HCT116 (cell line): ENCODE measurements around the gene CRYBG3. TPM values are rescaled to one million over a fixed set of nuclear protein-coding genes. Genes with fewer than 3 reads are reported as not detected.

Source experiments
- ATAC-seq: fragments of 200-7000 bp; cut with Tn5 transposase; 2 replicates; pipeline ENCODE4 v1.9.1; 2020; ENCODE audit warnings: mild to moderate bottlenecking, moderate library complexity
- BruUV-seq: library from RNA; stranded (reverse); fragments of 400-500 nt; replicated peaks from 2 replicates; lab custom pipeline; 2021; lab: Mats Ljungman, UMichigan
- CTCF ChIA-PET: fragments of 300-600 bp; sonication (Branson Sonifier 250); formaldehyde crosslinking; loops from one replicate; lab custom pipeline; 2021; ENCODE audit warnings: antibody characterized with exemption; lab: Charles Lee
- POLR2A ChIA-PET: fragments of 300-600, 350-600 bp; sonication (Branson Sonifier 250); formaldehyde crosslinking; loops from one replicate; lab custom pipeline; 2021; ENCODE audit warnings: antibody characterized with exemption; lab: Charles Lee
- RAD21 ChIA-PET, 2 experiments: fragments of 300-600 bp; sonication (Branson Sonifier 250); formaldehyde crosslinking; loops; one replicate each; lab custom pipeline; 2023; ENCODE audit warnings: low total read pairs in 2 of 2; ENCODE audit not compliant: uncharacterized antibody in 2 of 2, unreplicated experiment in 2 of 2, low non-redundant PET in 1 of 2; lab: Charles Lee
- DNase-seq: peaks from one replicate; pipeline ENCODE4 v3.0.0-alpha.2; 2010; ENCODE audit warnings: low read depth, low spot score
- H2AFZ ChIP-seq: fragments of 200-600 bp; shearing (Covaris generic), sonication (generic); 2 replicates; pipeline ENCODE4 v1.6.1; 2017; ENCODE audit warnings: low read depth, mixed run types, mixed read lengths, antibody characterized with exemption, low read length; ENCODE audit not compliant: poor library complexity, severe bottlenecking
- H3K27ac ChIP-seq: 2 replicates; pipeline ENCODE4 v1.5.1; 2012; ENCODE audit warnings: low read depth, low read length
- H3K27me3 ChIP-seq: fragments of 200-600 bp; sonication (generic); 2 replicates; pipeline ENCODE4 v1.6.1; 2016; ENCODE audit warnings: mixed run types, low read length, mixed read lengths; ENCODE audit not compliant: insufficient read depth
- H3K36me3 ChIP-seq, 2 experiments: fragments of 200-500 bp in 1 of 2; fragments of 200-600 bp in 1 of 2; sonication (Bioruptor generic) in 1 of 2; sonication (generic) in 1 of 2; 2 replicates each; pipeline versions ENCODE4 v1.5.1 to v1.6.1; 2014 to 2016; ENCODE audit warnings: low read length in 2 of 2, inconsistent platforms in 1 of 2, mixed read lengths in 1 of 2, mixed run types in 1 of 2; ENCODE audit not compliant: insufficient read depth in 2 of 2, control insufficient read depth in 1 of 2
- H3K4me1 ChIP-seq, 2 experiments: fragments of 200-600 bp in 1 of 2; sonication (generic) in 1 of 2; 2 replicates each; pipeline versions ENCODE4 v1.5.1 to v1.6.1; 2012 to 2017; ENCODE audit warnings: low read length in 2 of 2, inconsistent platforms in 1 of 2, mild to moderate bottlenecking in 1 of 2, mixed read lengths in 1 of 2, mixed run types in 1 of 2, moderate library complexity in 1 of 2; ENCODE audit not compliant: insufficient read depth in 2 of 2, control insufficient read depth in 1 of 2
- H3K4me2 ChIP-seq: fragments of 200-600 bp; sonication (generic); 2 replicates; pipeline ENCODE4 v1.6.1; 2017; ENCODE audit warnings: mixed run types, low read length, mixed read lengths
- H3K4me3 ChIP-seq, 2 experiments: fragments of 200-600 bp in 1 of 2; sonication (generic) in 1 of 2; replicated peaks in 1 of 2; 2 replicates each; pipeline ENCODE4 v1.5.1; 2011 to 2016; ENCODE audit warnings: low read length in 2 of 2, control low read depth in 1 of 2, low read depth in 1 of 2, mild to moderate bottlenecking in 1 of 2, mixed read lengths in 1 of 2, mixed run types in 1 of 2
- H3K79me2 ChIP-seq: fragments of 200-600 bp; sonication (generic); 2 replicates; pipeline ENCODE4 v1.6.1; 2017; ENCODE audit warnings: mild to moderate bottlenecking, mixed run types, low read length, moderate library complexity, mixed read lengths; ENCODE audit not compliant: insufficient read depth
- H3K9ac ChIP-seq: fragments of 200-600 bp; sonication (generic); 2 replicates; pipeline ENCODE4 v1.6.1; 2016; ENCODE audit warnings: low read length, mixed read lengths
- H3K9me2 ChIP-seq: fragments of 200-600 bp; sonication (generic), shearing (Covaris generic); 2 replicates; pipeline ENCODE4 v1.6.1; 2017; ENCODE audit warnings: mixed run types, mild to moderate bottlenecking, moderate library complexity; ENCODE audit not compliant: insufficient read depth
- H3K9me3 ChIP-seq, 2 experiments: fragments of 200-500 bp in 1 of 2; fragments of 200-600 bp in 1 of 2; sonication (Bioruptor generic) in 1 of 2; sonication (generic) in 1 of 2; 2 replicates each; pipeline ENCODE4 v1.6.1; 2014 to 2017; ENCODE audit warnings: low read length in 2 of 2, mixed read lengths in 2 of 2, inconsistent platforms in 1 of 2, low read depth in 1 of 2, mild to moderate bottlenecking in 1 of 2, mixed run types in 1 of 2, moderate library complexity in 1 of 2; ENCODE audit not compliant: control insufficient read depth in 1 of 2, insufficient read depth in 1 of 2
- H4K20me1 ChIP-seq: fragments of 200-600 bp; sonication (generic), shearing (Covaris generic); 2 replicates; pipeline ENCODE4 v1.6.1; 2017; ENCODE audit warnings: mixed run types, mild to moderate bottlenecking, moderate library complexity; ENCODE audit not compliant: insufficient read depth
- EGR1 ChIP-seq: IDR thresholded peaks from 2 replicates; pipeline ENCODE4 v1.6.1; 2012; ENCODE audit warnings: low read depth
- EZH2 ChIP-seq: fragments of 200-600 bp; sonication (generic); IDR thresholded peaks from 2 replicates; pipeline ENCODE4 v1.6.1; 2017; ENCODE audit warnings: antibody characterized with exemption, mixed run types
- FOSL1 ChIP-seq: IDR thresholded peaks from 2 replicates; pipeline ENCODE4 v1.6.1; 2012; ENCODE audit warnings: low read depth
- JUND ChIP-seq: IDR thresholded peaks from 2 replicates; pipeline ENCODE4 v1.6.1; 2012
- SIN3A ChIP-seq: IDR thresholded peaks from 2 replicates; pipeline ENCODE4 v1.6.1; 2012; ENCODE audit warnings: low read depth
- ZFX ChIP-seq: fragments of 450-650 bp; IDR thresholded peaks from 2 replicates; pipeline ENCODE4 v1.6.1; 2017
- ZNF274 ChIP-seq: fragments of 200-500 bp; sonication (Bioruptor generic); IDR thresholded peaks from 2 replicates; pipeline ENCODE4 v1.6.1; 2014; ENCODE audit warnings: mild to moderate bottlenecking, low read depth, low read length, inconsistent platforms
- intact Hi-C: fragments of 100-400 bp; cut with micrococcal nuclease; formaldehyde crosslinking; loops from 2 replicates; pipeline ENCODE4 v1.10.0; 2022
- total RNA-seq: library from RNA; stranded (reverse); gene quantifications from one replicate; pipeline ENCODE4 v1.2.1, GENCODE V29; 2021; ENCODE audit not compliant: unreplicated experiment

Gene CRYBG3
- total RNA-seq, 1 experiment from 2014 or later, result 7.5 TPM

GRCh38 chr3:97994328-97994945 lies 172.6 kb downstream of the CRYBG3 start:
- intact Hi-C loops, result no loop called here
- no peaks in the 10 kb centered on the region for H3K27me3 ChIP-seq
- H3K4me1 ChIP-seq, result no peaks in the 10 kb centered on the region
- no peaks in the 10 kb centered on the region for H3K79me2 ChIP-seq
- no peak overlapping the region for H3K27ac ChIP-seq
- CTCF ChIA-PET, result no interaction called here
- POLR2A ChIA-PET, result no interaction called here
- ATAC-seq, result no peak
- RAD21 ChIA-PET, result no interaction called here
- H4K20me1 ChIP-seq, result no peaks in the 10 kb centered on the region
- no peak overlapping the region for H2AFZ ChIP-seq
- no TSS peak for BruUV-seq
- H3K4me3 ChIP-seq, result no peak overlapping the region
- H3K4me2 ChIP-seq, result no peak overlapping the region
- no peaks in the 10 kb centered on the region for H3K9me3 ChIP-seq
- H3K9me2 ChIP-seq, result no peaks in the 10 kb centered on the region
- H3K9ac ChIP-seq, result no peak overlapping the region
- no peaks in the 10 kb centered on the region for H3K36me3 ChIP-seq
- DNase-seq, result no peak
- TF ChIP-seq EGR1 (no peak), EZH2 (no peak), ZNF274 (no peak), ZFX (no peak), FOSL1 (no peak), JUND (no peak), SIN3A (no peak)

Other genes starting within 250 kb of the CRYBG3 start
- gene ARL6, start 57.3 kb upstream of the CRYBG3 start, total RNA-seq, result 2.9 TPM
- 39.1 TPM for gene RIOX2, start 150.4 kb downstream of the CRYBG3 start, total RNA-seq
- gene GABRR3, start 213.3 kb downstream of the CRYBG3 start, total RNA-seq, result not detected